HG03139 (cell line): ENCODE measurements around the gene PLVAP.

ENCODE experiments used
- ATAC-seq: cut with Tn5 transposase; IDR thresholded peaks from one replicate; pipeline ENCODE4 v1.9.1; 2021; ENCODE audit not compliant: unreplicated experiment

PLVAP gene

DNA sequence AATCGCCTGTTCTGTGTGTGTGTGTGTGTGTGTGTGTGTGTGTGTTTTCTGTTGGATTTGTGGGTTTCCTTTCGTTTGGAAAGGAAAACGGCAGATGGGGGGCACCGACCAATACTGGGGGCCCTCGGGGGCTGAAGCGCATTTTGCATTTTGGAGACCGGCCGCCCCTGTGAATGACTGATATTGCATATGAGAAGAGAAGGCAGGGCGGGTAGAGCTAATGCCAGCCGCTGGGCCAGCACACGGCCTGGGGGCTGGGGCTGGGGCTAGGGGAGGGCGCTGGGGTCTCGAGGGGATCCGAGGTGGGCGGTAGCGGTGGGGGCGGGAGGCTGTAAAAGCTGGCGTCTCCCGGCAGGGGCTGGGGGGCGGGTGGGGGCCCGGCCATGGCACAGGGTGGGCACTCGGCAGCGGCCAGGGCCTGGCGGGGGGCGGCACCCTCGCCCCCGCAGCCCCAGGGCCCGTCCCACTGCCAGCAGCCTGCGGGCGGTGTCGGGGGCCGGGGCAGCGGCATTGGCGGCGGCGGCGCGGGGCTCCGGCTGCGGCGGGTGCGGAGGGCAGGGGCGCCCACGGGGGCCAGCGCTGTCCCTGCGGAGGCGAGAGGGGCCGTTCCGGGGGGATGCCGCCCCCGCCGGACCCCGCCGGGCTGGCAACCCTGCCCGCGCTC, 53.7 kb downstream of the PLVAP start:
- no peak for ATAC-seq

DNA sequence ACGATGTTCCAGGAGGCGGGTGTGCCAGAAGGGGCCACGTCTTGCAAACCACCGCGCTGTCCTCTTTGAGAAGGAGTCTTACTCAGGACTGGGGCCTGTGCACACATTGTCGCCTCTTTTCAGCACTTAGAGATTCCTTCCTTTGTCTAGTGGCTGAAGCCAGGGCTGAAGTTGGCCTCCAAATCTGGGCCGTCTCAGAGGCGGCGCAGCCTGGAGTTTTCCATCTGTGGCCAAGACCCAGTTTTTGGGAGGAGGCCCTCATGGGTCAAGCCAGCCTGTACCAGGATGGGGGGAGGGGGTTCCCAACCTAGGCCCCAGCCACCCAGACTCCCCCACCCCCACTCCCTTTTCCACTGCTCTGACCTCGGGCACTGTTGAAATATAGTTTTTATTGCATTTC, 54.3 kb downstream of the PLVAP start:
- ATAC-seq, result no peak

- no peak for ATAC-seq
Measured at GRCh38 chr19:17321655-17322489, 55.3 kb downstream of the PLVAP start.

- no peak for ATAC-seq
Measured at GRCh38 chr19:17320435-17320834, 56.7 kb downstream of the PLVAP start.

GRCh38 chr19:17319473-17320238, 57.5 kb downstream of the PLVAP start:
- ATAC-seq, result no peak

DNA sequence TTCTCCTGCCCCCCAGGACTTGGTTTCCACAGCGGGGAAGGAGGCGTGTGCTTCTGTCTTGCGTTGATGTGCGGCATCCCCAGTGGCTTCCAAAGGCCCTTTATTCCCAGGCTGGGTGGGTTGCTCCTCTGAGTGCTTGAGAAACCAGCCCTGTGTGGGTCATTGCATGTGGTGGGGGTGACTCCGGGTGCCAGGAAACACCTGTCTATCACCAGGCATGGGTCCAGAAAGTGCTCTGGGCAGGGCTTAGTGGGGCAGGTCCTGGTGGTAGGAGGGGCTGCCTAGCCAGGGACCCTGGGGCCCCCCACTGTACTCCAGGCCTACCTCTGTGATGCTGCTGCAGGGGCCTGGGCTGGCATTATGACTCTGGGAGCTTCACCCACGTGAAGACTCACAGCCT, 58.2 kb downstream of the PLVAP start:
- no peak for ATAC-seq

- no peak for ATAC-seq
Measured at GRCh38 chr19:17314007-17314593, 63.0 kb downstream of the PLVAP start.

DNA sequence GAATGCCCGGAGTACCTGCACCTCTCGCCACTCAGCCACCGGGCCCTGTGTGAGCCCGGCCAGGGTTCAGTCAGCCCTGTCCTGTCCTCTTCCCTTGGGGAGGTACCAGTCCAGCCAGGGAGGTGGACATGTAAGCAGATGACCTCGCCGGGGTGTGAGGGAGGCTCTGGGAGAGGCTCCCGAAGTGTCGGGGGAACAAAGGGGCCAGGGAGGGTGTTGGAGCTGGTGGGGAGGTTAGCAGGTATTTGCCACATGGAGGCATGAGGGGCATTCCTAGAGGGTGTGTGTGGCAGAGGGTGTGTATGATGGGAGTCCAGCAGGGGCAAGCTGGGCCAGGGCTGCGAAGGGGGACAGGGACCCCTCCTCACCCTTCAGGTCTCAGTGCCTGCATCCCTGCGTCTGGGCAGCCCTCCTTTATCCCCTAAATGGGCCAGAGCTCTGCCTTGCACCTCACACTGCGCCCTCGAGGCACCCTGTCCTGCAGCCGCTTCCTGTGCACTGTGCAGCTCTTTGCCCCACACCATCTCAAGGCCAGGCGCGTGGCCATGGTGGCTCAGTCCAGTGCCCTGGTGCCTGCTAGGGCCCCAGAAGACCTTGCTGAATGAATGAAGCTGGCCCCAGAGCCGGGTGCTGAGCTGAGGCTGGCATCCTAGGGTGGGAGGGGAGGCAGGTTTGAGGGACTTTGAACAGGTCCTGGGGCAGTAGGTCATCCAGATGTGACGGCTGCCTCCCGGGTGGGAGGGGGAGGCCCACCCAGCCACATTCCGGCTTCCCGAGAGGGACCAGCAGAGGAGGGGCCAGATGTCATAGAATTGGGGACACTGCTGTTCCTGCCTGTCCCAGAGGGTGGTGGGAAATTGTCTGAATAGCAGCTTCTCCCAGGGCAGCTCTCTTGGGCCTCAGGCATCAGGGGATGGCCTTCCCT, 64.7 kb downstream of the PLVAP start:
- ATAC-seq, result no peak

- no peak for ATAC-seq
Measured at GRCh38 chr19:17311455-17312188, 65.5 kb downstream of the PLVAP start.

GRCh38 chr19:17309965-17310461, 67.1 kb downstream of the PLVAP start:
- ATAC-seq, result no peak

- ATAC-seq, result peak; percentile 49
Measured at GRCh38 chr19:17309198-17309964, 67.8 kb downstream of the PLVAP start, which contains the start of gene DDA1. Gene DDA1, plus strand, starts transcription at chr19:17309563. Its CDS starts 92 bp downstream, at chr19:17309655.

- ATAC-seq, result no peak
Measured at GRCh38 chr19:17307876-17308377, 69.2 kb downstream of the PLVAP start.

- no peak for ATAC-seq
Measured at GRCh38 chr19:17306285-17306714, 70.8 kb downstream of the PLVAP start.

- ATAC-seq, result peak; percentile 46
Measured at GRCh38 chr19:17305517-17306284, 71.4 kb downstream of the PLVAP start, which contains the start of gene MRPL34. Gene MRPL34, plus strand, starts transcription at chr19:17305872. Its CDS starts 21 bp downstream, at chr19:17305893.

DNA sequence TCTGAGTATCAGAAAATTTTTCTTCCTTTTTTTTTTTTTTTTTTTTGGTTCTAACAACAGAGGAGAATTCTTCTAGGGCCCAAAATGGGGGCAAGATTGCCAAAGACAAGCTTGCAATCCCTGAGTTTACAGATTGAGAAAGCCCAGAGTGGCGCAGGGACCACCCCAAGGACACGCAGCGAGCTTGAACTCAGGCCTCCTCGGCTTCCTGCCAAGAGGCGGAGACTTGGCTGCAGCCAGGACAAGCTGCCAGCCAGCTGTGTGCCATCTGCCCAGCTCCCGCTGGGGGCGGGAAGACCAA, 72.0 kb downstream of the PLVAP start:
- ATAC-seq, result no peak

- no peak for ATAC-seq
Measured at GRCh38 chr19:17304386-17305215, 72.5 kb downstream of the PLVAP start.

DNA sequence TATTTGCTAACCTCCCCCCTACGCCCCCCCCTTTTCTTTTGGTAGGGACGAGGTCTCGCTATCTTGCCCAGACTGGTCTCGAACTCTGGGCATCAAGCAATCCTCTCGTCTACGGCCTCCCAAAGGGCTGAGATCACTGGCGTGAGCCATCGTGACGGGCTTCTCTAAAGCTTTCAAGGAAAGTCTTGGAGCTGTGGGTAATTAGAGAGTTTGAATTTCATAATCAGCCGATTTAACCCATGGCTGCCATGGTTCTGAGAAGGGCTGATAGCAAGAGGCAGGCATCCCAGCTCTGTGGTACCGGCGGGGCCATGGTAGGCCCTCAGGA, 73.2 kb downstream of the PLVAP start:
- no peak for ATAC-seq
